ENCODE measurements around the gene ADARB2.

DNA sequence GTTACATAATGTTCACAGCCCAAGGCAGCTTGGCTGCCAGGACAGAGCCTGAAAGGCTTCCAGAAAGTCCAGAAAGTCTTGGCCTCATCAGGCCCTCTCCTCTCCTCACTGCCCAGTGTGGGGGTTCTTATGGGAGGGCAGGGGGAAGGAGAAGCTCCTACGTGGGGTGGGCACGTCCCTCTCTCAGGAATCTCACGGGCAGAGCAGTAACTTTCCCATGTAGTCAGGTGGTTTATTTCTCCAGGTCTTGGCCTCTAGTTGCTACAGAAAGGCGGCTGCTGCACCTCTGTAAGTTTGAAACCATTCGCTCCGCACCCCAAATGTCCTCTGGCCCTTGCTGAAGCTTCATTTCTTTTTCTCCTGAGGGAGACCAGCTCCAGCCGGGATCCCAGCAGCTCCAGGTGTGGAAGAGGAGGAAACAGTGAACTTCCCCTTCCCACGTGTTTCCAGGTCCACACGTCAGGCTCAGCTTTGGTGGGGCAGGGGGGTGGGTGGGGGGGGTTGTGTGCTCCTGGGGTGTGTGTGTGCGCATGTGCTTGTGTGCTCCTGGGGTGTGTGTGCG, 360.9 kb downstream of the ADARB2 start:
- TF ChIP-seq, protein P1, sequence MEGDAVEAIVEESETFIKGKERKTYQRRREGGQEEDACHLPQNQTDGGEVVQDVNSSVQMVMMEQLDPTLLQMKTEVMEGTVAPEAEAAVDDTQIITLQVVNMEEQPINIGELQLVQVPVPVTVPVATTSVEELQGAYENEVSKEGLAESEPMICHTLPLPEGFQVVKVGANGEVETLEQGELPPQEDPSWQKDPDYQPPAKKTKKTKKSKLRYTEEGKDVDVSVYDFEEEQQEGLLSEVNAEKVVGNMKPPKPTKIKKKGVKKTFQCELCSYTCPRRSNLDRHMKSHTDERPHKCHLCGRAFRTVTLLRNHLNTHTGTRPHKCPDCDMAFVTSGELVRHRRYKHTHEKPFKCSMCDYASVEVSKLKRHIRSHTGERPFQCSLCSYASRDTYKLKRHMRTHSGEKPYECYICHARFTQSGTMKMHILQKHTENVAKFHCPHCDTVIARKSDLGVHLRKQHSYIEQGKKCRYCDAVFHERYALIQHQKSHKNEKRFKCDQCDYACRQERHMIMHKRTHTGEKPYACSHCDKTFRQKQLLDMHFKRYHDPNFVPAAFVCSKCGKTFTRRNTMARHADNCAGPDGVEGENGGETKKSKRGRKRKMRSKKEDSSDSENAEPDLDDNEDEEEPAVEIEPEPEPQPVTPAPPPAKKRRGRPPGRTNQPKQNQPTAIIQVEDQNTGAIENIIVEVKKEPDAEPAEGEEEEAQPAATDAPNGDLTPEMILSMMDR (IDR thresholded peaks at IDR 0.05), result no peak
- TF ChIP-seq POLR2A (IDR thresholded peaks at IDR 0.05), result no peak
